ENCODE measurements around the gene ABCD2. TPM values are rescaled to one million over a fixed set of nuclear protein-coding genes. Genes with fewer than 3 reads are reported as not detected.
"Not testable (repeated sequence)": the region's sequence is repeated elsewhere in the genome, so short reads cannot be mapped to it uniquely, and the experiment has no call there.

Gene ABCD2
- polyA plus RNA-seq, 4 donors, result 0.03 to 0.22 (median 0.08) TPM

GRCh38 chr12:39613525-39613924 is 6.1 kb downstream of the ABCD2 start:
- no peak for DNase-seq (ENCODE audit: low read depth in 4 of 4, low spot score in 3 of 4)

- DNase-seq (ENCODE audit: low read depth in 4 of 4, low spot score in 3 of 4), result no peak
These were observed 7.4 kb downstream of the ABCD2 start for GRCh38 chr12:39612250-39612649.

GRCh38 chr12:39611818-39612217 is 7.8 kb downstream of the ABCD2 start:
- DNase-seq (ENCODE audit: low read depth in 4 of 4, low spot score in 3 of 4), result no peak

- DNase-seq (ENCODE audit: low read depth in 4 of 4, low spot score in 3 of 4), result no peak
These were observed 9.1 kb downstream of the ABCD2 start for GRCh38 chr12:39610436-39611025.

- DNase-seq (ENCODE audit: low read depth in 4 of 4, low spot score in 3 of 4), result no peak
These were observed 12.7 kb downstream of the ABCD2 start for GRCh38 chr12:39606712-39607423.

GRCh38 chr12:39605996-39606395 is 13.6 kb downstream of the ABCD2 start:
- no peak for DNase-seq (ENCODE audit: low read depth in 4 of 4, low spot score in 3 of 4)

GRCh38 chr12:39605501-39605900 is 14.1 kb downstream of the ABCD2 start:
- DNase-seq (ENCODE audit: low read depth in 4 of 4, low spot score in 3 of 4), result no peak

- DNase-seq (ENCODE audit: low read depth in 4 of 4, low spot score in 3 of 4), result no peak
These were observed 16.5 kb downstream of the ABCD2 start for GRCh38 chr12:39603065-39603464.

- not testable (repeated sequence) for DNase-seq (ENCODE audit: low read depth in 4 of 4, low spot score in 3 of 4)
These were observed 17.7 kb downstream of the ABCD2 start for GRCh38 chr12:39601951-39602350.

- no peak for DNase-seq (ENCODE audit: low read depth in 4 of 4, low spot score in 3 of 4)
These were observed 23.7 kb downstream of the ABCD2 start for GRCh38 chr12:39595928-39596327.

GRCh38 chr12:39592295-39592694 is 27.3 kb downstream of the ABCD2 start:
- DNase-seq (ENCODE audit: low read depth in 4 of 4, low spot score in 3 of 4), result no peak

GRCh38 chr12:39588348-39588747 is 31.3 kb downstream of the ABCD2 start:
- DNase-seq (ENCODE audit: low read depth in 4 of 4, low spot score in 3 of 4), result no peak

- DNase-seq (ENCODE audit: low read depth in 4 of 4, low spot score in 3 of 4), result no peak
These were observed 32.4 kb downstream of the ABCD2 start for GRCh38 chr12:39587225-39587624.

GRCh38 chr12:39586816-39587215 is 32.8 kb downstream of the ABCD2 start:
- DNase-seq (ENCODE audit: low read depth in 4 of 4, low spot score in 3 of 4), result no peak

- DNase-seq (ENCODE audit: low read depth in 4 of 4, low spot score in 3 of 4), result no peak
These were observed 38.0 kb downstream of the ABCD2 start for GRCh38 chr12:39581592-39581991.

- no peak for DNase-seq (ENCODE audit: low read depth in 4 of 4, low spot score in 3 of 4)
These were observed 44.1 kb downstream of the ABCD2 start for GRCh38 chr12:39575498-39575875.

- no peak for DNase-seq (ENCODE audit: low read depth in 4 of 4, low spot score in 3 of 4)
These were observed 44.7 kb downstream of the ABCD2 start for GRCh38 chr12:39574785-39575497.

GRCh38 chr12:39574378-39574777 is 45.2 kb downstream of the ABCD2 start:
- DNase-seq (ENCODE audit: low read depth in 4 of 4, low spot score in 3 of 4), result no peak

GRCh38 chr12:39573971-39574370 is 45.6 kb downstream of the ABCD2 start:
- DNase-seq (ENCODE audit: low read depth in 4 of 4, low spot score in 3 of 4), result no peak

GRCh38 chr12:39572551-39572950 is 47.1 kb downstream of the ABCD2 start:
- no peak for DNase-seq (ENCODE audit: low read depth in 4 of 4, low spot score in 3 of 4)

- no peak for DNase-seq (ENCODE audit: low read depth in 4 of 4, low spot score in 3 of 4)
These were observed 48.3 kb downstream of the ABCD2 start for GRCh38 chr12:39571351-39571750.

GRCh38 chr12:39553476-39553875 is 66.1 kb downstream of the ABCD2 start:
- DNase-seq (ENCODE audit: low read depth in 4 of 4, low spot score in 3 of 4), result no peak
